WTC11 (cell line): ENCODE measurements around the gene FLCN. TPM values are rescaled to one million over a fixed set of nuclear protein-coding genes. Genes with fewer than 3 reads are reported as not detected.
A peak's percentile ranks its signal among the peaks of the same experiment; 100 is the strongest.

Source experiments
- ATAC-seq: fragments of 200-7000 bp; cut with Tn5 transposase; 2 replicates; pipeline ENCODE4 v1.10.0; 2021; ENCODE audit warnings: mild to moderate bottlenecking, moderate library complexity
- CTCF ChIA-PET: fragments of 300-600 bp; sonication (Branson Sonifier 250); formaldehyde crosslinking; loops from one replicate; lab custom pipeline; 2021; ENCODE audit warnings: antibody characterized with exemption; lab: Charles Lee
- POLR2A ChIA-PET: fragments of 350-600 bp; sonication (Branson Sonifier 250); formaldehyde crosslinking; loops from one replicate; lab custom pipeline; 2021; ENCODE audit warnings: antibody characterized with exemption; lab: Charles Lee
- DNase-seq: peaks from one replicate; pipeline ENCODE4 v3.0.0; 2021; ENCODE audit warnings: low spot score
- H3K27ac Mint-ChIP-seq: 2 replicates; pipeline ENCODE4 v1.8.0; 2021; ENCODE audit warnings: mixed read lengths
- H3K27me3 Mint-ChIP-seq: 2 replicates; pipeline ENCODE4 v1.8.0; 2021; ENCODE audit warnings: low read depth, mild to moderate bottlenecking, moderate library complexity, mixed read lengths
- H3K36me3 Mint-ChIP-seq: 2 replicates; pipeline ENCODE4 v1.8.0; 2021; ENCODE audit warnings: mixed read lengths
- H3K4me1 Mint-ChIP-seq: 2 replicates; pipeline ENCODE4 v1.8.0; 2022; ENCODE audit warnings: mixed read lengths
- H3K4me3 Mint-ChIP-seq: 2 replicates; pipeline ENCODE4 v1.8.0; 2021; ENCODE audit warnings: mild to moderate bottlenecking, moderate library complexity, mixed read lengths
- H3K9me3 Mint-ChIP-seq: 2 replicates; pipeline ENCODE4 v1.8.0; 2021; ENCODE audit warnings: mixed read lengths
- CREB1 ChIP-seq: sonication (generic); formaldehyde crosslinking; IDR thresholded peaks from 2 replicates; pipeline ENCODE4 v1.8.0; 2023; ENCODE audit warnings: mild to moderate bottlenecking, missing genetic modification reagents
- FOXP1 ChIP-seq: sonication (generic); formaldehyde crosslinking; IDR thresholded peaks from 2 replicates; pipeline ENCODE4 v1.8.0; 2022; ENCODE audit warnings: missing genetic modification reagents, mild to moderate bottlenecking, moderate library complexity, borderline replicate concordance
- JAZF1 ChIP-seq: fragments of 250-450 bp; sonication (Bioruptor Pico); IDR thresholded peaks from 2 replicates; pipeline ENCODE4 v1.9.0; 2021; ENCODE audit warnings: moderate library complexity, mild to moderate bottlenecking, inconsistent platforms
- JUN ChIP-seq: sonication (generic); formaldehyde crosslinking; IDR thresholded peaks from 2 replicates; pipeline ENCODE4 v1.8.0; 2023; ENCODE audit warnings: mild to moderate bottlenecking, missing genetic modification reagents
- MXD4 ChIP-seq: fragments of 250-450 bp; sonication (Bioruptor Pico); IDR thresholded peaks from 2 replicates; pipeline ENCODE4 v1.8.0; 2021; ENCODE audit warnings: mild to moderate bottlenecking, moderate library complexity, borderline replicate concordance
- NFYB ChIP-seq: sonication (generic); formaldehyde crosslinking; conservative IDR thresholded peaks from 2 replicates; pipeline ENCODE4 v1.8.0; 2022; ENCODE audit warnings: low read depth, missing genetic modification reagents
- ZNF317 ChIP-seq: sonication (generic); formaldehyde crosslinking; IDR thresholded peaks from 2 replicates; pipeline ENCODE4 v1.8.1; 2023; ENCODE audit warnings: low read depth, mild to moderate bottlenecking, moderate library complexity, missing genetic modification reagents, borderline replicate concordance
- ZNF423 ChIP-seq: fragments of 250-450 bp; sonication (Bioruptor Pico); IDR thresholded peaks from 2 replicates; pipeline ENCODE4 v2.1.2; 2022; ENCODE audit warnings: mild to moderate bottlenecking, moderate library complexity
- total RNA-seq: library from RNA; stranded (reverse); gene quantifications from 3 replicates; pipeline ENCODE4 v1.2.3, GENCODE V29; 2021
- TF ChIP-seq, protein P1 (sequence below): sonication (generic); formaldehyde crosslinking; IDR thresholded peaks from 2 replicates; pipeline ENCODE4 v1.8.0; 2023; ENCODE audit warnings: mild to moderate bottlenecking, missing genetic modification reagents
- TF ChIP-seq, protein P2 (sequence below): sonication (generic); formaldehyde crosslinking; IDR thresholded peaks from 2 replicates; pipeline ENCODE4 v1.8.0; 2022; ENCODE audit warnings: missing genetic modification reagents
- TF ChIP-seq, protein P3 (sequence below): sonication (generic); formaldehyde crosslinking; IDR thresholded peaks from 2 replicates; pipeline ENCODE4 v1.8.1; 2022; ENCODE audit warnings: low read depth, missing genetic modification reagents, borderline replicate concordance
- TF ChIP-seq, protein P4 (sequence below): sonication (generic); formaldehyde crosslinking; IDR thresholded peaks from 2 replicates; pipeline ENCODE4 v1.8.1; 2022; ENCODE audit warnings: mild to moderate bottlenecking, moderate library complexity, missing genetic modification reagents
- TF ChIP-seq, protein P5 (sequence below): sonication (generic); formaldehyde crosslinking; IDR thresholded peaks from 2 replicates; pipeline ENCODE4 v1.8.0; 2023; ENCODE audit warnings: missing genetic modification reagents, mild to moderate bottlenecking, borderline replicate concordance
- TF ChIP-seq, protein P6 (sequence below): sonication (generic); formaldehyde crosslinking; IDR thresholded peaks from 2 replicates; pipeline ENCODE4 v1.8.1; 2022; ENCODE audit warnings: missing genetic modification reagents, borderline replicate concordance
- TF ChIP-seq, protein P7 (sequence below): sonication (generic); formaldehyde crosslinking; IDR thresholded peaks from 2 replicates; pipeline ENCODE4 v1.8.1; 2023; ENCODE audit warnings: mild to moderate bottlenecking, missing genetic modification reagents, borderline replicate concordance

The FLCN gene
- total RNA-seq, 1 experiment from 2014 or later, result 40.8 TPM

DNA sequence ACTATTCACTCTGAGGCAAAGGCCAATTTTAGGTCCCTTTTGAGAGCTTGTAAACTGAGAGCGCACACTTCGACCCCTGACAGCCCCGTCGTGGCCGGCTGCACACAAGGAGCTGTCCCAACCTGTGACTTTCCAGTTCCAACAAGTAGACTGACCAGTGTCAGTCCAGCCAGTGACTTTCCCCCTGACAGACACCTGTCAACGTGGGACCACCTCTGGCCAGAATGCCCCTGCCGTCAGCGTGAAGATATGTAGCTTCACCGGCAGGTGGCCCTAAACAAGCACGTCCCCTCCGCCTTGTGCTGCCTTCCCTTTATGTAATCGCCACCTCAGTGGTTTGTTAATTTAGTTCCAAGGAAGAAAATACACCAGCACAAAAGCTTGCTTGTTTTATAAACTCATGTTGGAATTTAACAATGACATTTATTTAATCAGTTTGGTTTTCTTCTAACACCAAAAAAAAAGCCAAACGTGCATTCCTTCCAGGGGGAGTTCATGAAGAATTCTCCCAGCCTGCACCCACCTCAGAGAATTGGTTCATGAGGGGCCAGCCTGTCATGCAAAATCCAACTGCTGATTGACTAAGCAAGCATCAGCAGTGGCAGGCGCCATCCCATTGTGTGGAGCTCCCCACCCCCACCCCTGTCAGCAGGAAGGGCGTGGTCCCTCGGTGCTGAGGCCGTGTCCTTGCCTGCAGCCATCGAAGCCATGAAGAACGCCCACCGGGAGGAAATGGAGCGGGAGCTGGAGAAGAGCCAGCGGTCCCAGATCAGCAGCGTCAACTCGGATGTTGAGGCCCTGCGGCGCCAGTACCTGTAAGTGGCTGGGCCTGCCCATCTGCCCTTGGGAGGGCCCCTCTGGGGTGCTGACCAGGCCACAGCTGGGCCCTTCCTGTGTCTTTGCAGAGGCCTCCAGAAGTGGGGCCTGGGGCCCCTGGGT, 64.7 kb downstream of the FLCN start:
- Mint-ChIP-seq H3K27me3 (no peaks in the 10 kb centered on the region), H3K4me3 (no peak overlapping the region), H3K4me1 (peaks cover 10% of the 10 kb centered on the region; the same call in 1 of the 2 replicates), H3K27ac (no peak overlapping the region), H3K36me3 (peaks cover 29% of the 10 kb centered on the region), H3K9me3 (no peaks in the 10 kb centered on the region)
- CTCF ChIA-PET, result interaction anchor here (0.7 to 3.4 kb wide), 4 partner anchors 9 to 181 kb away, joined by 3 to 18 read pairs (median 4); no protein-coding TSS in a partner anchor
- POLR2A ChIA-PET, result interaction anchor here (0.6 kb wide), 1 partner anchor 65 kb away, joined by 4 read pairs; the partner anchor contains the start of gene FLCN
- peak; percentile 35 for ATAC-seq
- peak; percentile 29 for DNase-seq
- TF ChIP-seq, protein P1, sequence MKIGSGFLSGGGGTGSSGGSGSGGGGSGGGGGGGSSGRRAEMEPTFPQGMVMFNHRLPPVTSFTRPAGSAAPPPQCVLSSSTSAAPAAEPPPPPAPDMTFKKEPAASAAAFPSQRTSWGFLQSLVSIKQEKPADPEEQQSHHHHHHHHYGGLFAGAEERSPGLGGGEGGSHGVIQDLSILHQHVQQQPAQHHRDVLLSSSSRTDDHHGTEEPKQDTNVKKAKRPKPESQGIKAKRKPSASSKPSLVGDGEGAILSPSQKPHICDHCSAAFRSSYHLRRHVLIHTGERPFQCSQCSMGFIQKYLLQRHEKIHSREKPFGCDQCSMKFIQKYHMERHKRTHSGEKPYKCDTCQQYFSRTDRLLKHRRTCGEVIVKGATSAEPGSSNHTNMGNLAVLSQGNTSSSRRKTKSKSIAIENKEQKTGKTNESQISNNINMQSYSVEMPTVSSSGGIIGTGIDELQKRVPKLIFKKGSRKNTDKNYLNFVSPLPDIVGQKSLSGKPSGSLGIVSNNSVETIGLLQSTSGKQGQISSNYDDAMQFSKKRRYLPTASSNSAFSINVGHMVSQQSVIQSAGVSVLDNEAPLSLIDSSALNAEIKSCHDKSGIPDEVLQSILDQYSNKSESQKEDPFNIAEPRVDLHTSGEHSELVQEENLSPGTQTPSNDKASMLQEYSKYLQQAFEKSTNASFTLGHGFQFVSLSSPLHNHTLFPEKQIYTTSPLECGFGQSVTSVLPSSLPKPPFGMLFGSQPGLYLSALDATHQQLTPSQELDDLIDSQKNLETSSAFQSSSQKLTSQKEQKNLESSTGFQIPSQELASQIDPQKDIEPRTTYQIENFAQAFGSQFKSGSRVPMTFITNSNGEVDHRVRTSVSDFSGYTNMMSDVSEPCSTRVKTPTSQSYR, result no peak
- TF ChIP-seq, protein P2, sequence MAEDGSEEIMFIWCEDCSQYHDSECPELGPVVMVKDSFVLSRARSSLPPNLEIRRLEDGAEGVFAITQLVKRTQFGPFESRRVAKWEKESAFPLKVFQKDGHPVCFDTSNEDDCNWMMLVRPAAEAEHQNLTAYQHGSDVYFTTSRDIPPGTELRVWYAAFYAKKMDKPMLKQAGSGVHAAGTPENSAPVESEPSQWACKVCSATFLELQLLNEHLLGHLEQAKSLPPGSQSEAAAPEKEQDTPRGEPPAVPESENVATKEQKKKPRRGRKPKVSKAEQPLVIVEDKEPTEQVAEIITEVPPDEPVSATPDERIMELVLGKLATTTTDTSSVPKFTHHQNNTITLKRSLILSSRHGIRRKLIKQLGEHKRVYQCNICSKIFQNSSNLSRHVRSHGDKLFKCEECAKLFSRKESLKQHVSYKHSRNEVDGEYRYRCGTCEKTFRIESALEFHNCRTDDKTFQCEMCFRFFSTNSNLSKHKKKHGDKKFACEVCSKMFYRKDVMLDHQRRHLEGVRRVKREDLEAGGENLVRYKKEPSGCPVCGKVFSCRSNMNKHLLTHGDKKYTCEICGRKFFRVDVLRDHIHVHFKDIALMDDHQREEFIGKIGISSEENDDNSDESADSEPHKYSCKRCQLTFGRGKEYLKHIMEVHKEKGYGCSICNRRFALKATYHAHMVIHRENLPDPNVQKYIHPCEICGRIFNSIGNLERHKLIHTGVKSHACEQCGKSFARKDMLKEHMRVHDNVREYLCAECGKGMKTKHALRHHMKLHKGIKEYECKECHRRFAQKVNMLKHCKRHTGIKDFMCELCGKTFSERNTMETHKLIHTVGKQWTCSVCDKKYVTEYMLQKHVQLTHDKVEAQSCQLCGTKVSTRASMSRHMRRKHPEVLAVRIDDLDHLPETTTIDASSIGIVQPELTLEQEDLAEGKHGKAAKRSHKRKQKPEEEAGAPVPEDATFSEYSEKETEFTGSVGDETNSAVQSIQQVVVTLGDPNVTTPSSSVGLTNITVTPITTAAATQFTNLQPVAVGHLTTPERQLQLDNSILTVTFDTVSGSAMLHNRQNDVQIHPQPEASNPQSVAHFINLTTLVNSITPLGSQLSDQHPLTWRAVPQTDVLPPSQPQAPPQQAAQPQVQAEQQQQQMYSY (CRISPR knock-in tag), result no peak
- TF ChIP-seq MXD4, result no peak
- no peak for TF ChIP-seq JUN (CRISPR knock-in tag)
- TF ChIP-seq CREB1 (CRISPR knock-in tag), result no peak
- no peak for TF ChIP-seq ZNF317 (CRISPR knock-in tag)
- TF ChIP-seq, protein P3, sequence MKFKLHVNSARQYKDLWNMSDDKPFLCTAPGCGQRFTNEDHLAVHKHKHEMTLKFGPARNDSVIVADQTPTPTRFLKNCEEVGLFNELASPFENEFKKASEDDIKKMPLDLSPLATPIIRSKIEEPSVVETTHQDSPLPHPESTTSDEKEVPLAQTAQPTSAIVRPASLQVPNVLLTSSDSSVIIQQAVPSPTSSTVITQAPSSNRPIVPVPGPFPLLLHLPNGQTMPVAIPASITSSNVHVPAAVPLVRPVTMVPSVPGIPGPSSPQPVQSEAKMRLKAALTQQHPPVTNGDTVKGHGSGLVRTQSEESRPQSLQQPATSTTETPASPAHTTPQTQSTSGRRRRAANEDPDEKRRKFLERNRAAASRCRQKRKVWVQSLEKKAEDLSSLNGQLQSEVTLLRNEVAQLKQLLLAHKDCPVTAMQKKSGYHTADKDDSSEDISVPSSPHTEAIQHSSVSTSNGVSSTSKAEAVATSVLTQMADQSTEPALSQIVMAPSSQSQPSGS (CRISPR knock-in tag), result no peak
- no peak for TF ChIP-seq FOXP1 (CRISPR knock-in tag)
- TF ChIP-seq, protein P4, sequence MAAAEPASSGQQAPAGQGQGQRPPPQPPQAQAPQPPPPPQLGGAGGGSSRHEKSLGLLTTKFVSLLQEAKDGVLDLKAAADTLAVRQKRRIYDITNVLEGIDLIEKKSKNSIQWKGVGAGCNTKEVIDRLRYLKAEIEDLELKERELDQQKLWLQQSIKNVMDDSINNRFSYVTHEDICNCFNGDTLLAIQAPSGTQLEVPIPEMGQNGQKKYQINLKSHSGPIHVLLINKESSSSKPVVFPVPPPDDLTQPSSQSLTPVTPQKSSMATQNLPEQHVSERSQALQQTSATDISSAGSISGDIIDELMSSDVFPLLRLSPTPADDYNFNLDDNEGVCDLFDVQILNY, result no peak
- TF ChIP-seq, protein P5, sequence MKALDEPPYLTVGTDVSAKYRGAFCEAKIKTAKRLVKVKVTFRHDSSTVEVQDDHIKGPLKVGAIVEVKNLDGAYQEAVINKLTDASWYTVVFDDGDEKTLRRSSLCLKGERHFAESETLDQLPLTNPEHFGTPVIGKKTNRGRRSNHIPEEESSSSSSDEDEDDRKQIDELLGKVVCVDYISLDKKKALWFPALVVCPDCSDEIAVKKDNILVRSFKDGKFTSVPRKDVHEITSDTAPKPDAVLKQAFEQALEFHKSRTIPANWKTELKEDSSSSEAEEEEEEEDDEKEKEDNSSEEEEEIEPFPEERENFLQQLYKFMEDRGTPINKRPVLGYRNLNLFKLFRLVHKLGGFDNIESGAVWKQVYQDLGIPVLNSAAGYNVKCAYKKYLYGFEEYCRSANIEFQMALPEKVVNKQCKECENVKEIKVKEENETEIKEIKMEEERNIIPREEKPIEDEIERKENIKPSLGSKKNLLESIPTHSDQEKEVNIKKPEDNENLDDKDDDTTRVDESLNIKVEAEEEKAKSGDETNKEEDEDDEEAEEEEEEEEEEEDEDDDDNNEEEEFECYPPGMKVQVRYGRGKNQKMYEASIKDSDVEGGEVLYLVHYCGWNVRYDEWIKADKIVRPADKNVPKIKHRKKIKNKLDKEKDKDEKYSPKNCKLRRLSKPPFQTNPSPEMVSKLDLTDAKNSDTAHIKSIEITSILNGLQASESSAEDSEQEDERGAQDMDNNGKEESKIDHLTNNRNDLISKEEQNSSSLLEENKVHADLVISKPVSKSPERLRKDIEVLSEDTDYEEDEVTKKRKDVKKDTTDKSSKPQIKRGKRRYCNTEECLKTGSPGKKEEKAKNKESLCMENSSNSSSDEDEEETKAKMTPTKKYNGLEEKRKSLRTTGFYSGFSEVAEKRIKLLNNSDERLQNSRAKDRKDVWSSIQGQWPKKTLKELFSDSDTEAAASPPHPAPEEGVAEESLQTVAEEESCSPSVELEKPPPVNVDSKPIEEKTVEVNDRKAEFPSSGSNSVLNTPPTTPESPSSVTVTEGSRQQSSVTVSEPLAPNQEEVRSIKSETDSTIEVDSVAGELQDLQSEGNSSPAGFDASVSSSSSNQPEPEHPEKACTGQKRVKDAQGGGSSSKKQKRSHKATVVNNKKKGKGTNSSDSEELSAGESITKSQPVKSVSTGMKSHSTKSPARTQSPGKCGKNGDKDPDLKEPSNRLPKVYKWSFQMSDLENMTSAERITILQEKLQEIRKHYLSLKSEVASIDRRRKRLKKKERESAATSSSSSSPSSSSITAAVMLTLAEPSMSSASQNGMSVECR (CRISPR knock-in tag), result no peak
- TF ChIP-seq NFYB (CRISPR knock-in tag), result no peak
- TF ChIP-seq ZNF423, result no peak
- TF ChIP-seq, protein P6, sequence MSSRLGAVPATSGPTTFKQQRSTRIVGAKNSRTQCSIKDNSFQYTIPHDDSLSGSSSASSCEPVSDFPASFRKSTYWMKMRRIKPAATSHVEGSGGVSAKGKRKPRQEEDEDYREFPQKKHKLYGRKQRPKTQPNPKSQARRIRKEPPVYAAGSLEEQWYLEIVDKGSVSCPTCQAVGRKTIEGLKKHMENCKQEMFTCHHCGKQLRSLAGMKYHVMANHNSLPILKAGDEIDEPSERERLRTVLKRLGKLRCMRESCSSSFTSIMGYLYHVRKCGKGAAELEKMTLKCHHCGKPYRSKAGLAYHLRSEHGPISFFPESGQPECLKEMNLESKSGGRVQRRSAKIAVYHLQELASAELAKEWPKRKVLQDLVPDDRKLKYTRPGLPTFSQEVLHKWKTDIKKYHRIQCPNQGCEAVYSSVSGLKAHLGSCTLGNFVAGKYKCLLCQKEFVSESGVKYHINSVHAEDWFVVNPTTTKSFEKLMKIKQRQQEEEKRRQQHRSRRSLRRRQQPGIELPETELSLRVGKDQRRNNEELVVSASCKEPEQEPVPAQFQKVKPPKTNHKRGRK (CRISPR knock-in tag), result no peak
- no peak for TF ChIP-seq JAZF1 (CRISPR knock-in tag)
- TF ChIP-seq, protein P7, sequence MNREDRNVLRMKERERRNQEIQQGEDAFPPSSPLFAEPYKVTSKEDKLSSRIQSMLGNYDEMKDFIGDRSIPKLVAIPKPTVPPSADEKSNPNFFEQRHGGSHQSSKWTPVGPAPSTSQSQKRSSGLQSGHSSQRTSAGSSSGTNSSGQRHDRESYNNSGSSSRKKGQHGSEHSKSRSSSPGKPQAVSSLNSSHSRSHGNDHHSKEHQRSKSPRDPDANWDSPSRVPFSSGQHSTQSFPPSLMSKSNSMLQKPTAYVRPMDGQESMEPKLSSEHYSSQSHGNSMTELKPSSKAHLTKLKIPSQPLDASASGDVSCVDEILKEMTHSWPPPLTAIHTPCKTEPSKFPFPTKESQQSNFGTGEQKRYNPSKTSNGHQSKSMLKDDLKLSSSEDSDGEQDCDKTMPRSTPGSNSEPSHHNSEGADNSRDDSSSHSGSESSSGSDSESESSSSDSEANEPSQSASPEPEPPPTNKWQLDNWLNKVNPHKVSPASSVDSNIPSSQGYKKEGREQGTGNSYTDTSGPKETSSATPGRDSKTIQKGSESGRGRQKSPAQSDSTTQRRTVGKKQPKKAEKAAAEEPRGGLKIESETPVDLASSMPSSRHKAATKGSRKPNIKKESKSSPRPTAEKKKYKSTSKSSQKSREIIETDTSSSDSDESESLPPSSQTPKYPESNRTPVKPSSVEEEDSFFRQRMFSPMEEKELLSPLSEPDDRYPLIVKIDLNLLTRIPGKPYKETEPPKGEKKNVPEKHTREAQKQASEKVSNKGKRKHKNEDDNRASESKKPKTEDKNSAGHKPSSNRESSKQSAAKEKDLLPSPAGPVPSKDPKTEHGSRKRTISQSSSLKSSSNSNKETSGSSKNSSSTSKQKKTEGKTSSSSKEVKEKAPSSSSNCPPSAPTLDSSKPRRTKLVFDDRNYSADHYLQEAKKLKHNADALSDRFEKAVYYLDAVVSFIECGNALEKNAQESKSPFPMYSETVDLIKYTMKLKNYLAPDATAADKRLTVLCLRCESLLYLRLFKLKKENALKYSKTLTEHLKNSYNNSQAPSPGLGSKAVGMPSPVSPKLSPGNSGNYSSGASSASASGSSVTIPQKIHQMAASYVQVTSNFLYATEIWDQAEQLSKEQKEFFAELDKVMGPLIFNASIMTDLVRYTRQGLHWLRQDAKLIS (CRISPR knock-in tag), result no peak
